ENCODE results near the gene SLC17A6.

The SLC17A6 gene

DNA sequence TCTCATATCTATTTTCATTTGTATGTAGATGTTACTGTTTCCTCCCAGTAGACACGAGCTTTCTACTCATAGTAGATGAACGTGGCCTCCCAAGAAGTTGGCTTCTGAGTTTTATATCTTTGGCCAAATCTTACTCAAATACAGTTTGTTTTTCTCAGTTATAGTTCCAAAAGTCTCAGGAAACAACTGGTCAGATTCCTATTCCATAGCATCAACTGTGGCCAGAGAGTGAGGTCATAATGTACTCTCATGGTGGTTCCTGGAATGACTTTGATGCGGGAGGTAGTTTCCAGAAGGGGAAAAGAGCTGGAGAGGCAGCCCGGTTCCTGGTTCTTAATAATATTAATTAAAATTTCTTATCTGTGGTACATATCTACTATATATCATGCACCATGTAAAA is 77.3 kb downstream of the SLC17A6 start:
- no peak for DNase-seq (ENCODE audit: low read depth)
- no peak overlapping the region for H3K4me3 ChIP-seq (ENCODE audit: low read depth, low read length)
- TF ChIP-seq, protein P1, sequence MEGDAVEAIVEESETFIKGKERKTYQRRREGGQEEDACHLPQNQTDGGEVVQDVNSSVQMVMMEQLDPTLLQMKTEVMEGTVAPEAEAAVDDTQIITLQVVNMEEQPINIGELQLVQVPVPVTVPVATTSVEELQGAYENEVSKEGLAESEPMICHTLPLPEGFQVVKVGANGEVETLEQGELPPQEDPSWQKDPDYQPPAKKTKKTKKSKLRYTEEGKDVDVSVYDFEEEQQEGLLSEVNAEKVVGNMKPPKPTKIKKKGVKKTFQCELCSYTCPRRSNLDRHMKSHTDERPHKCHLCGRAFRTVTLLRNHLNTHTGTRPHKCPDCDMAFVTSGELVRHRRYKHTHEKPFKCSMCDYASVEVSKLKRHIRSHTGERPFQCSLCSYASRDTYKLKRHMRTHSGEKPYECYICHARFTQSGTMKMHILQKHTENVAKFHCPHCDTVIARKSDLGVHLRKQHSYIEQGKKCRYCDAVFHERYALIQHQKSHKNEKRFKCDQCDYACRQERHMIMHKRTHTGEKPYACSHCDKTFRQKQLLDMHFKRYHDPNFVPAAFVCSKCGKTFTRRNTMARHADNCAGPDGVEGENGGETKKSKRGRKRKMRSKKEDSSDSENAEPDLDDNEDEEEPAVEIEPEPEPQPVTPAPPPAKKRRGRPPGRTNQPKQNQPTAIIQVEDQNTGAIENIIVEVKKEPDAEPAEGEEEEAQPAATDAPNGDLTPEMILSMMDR (IDR thresholded peaks at IDR 0.05; ENCODE audit: control insufficient read depth, extremely low read depth, insufficient read depth) = no peak

DNA sequence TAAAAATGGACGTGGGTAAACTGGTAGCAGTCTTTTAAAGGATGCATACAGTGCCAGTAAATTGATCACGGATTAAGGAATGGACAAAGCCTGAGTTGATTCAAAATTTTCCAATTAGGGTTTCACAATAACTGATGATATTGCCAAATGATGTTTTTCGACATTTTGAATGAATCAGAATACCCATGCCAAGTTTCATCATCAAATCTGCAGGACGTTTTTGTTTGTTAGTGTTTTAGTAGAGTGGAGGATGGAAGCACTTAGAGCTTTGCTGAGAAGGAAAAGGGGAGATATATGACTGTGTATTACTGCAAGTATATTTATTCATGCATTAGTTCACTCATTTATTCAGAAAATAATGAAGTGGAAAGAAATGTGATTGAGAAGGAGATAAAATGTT is 78.3 kb downstream of the SLC17A6 start:
- DNase-seq (ENCODE audit: low read depth) = no peak
- H3K4me3 ChIP-seq (ENCODE audit: low read depth, low read length) = no peak overlapping the region
- TF ChIP-seq, protein P1 (IDR thresholded peaks at IDR 0.05; ENCODE audit: control insufficient read depth, extremely low read depth, insufficient read depth) = no peak

DNA sequence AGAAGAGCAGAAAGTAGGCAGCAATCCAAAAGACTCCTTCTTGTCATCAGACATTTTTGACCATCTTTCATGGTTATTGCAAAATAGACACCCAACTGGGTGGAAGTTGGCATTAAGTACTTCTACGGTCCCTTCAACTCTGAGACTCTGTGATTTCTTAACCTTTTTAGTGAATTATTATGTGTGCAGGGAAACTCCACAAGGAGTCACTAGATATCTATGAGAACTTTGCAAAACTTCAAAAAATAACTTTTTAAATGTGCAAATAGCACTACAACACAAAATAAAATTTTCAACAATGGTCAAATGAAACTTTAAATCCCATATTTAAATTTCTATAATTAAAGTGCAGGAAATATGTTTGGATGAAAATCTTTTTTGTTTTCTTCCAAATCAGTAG is 88.7 kb downstream of the SLC17A6 start:
- no peak overlapping the region for H3K4me3 ChIP-seq (ENCODE audit: low read depth, low read length)
- no peak for DNase-seq (ENCODE audit: low read depth)
- TF ChIP-seq, protein P1 (IDR thresholded peaks at IDR 0.05; ENCODE audit: control insufficient read depth, extremely low read depth, insufficient read depth) = no peak

All from LNCaP clone FGC (cell line).